Ascending aorta (tissue), 2 donors: ENCODE results near the gene MED8. TPM values are rescaled to one million over a fixed set of nuclear protein-coding genes. Genes with fewer than 3 reads are reported as not detected.

Experiments used
- DNase-seq, 2 donors: peaks; one replicate each; pipeline ENCODE4 v3.0.0-alpha.2; 2019; ENCODE audit warnings: low spot score in 2 of 2
- H3K27ac ChIP-seq, 2 donors: fragments of 200-600 bp; sonication (generic); one replicate each; pipeline ENCODE4 v1.5.1; 2016 to 2017; ENCODE audit warnings: mild to moderate bottlenecking in 1 of 2
- H3K27me3 ChIP-seq: fragments of 200-600 bp; sonication (generic); one replicate; pipeline ENCODE4 v1.5.1; 2017
- H3K36me3 ChIP-seq, 2 donors: fragments of 200-600 bp; sonication (generic); one replicate each; pipeline ENCODE4 v1.5.1; 2016
- H3K4me1 ChIP-seq, 2 donors: fragments of 200-600 bp; sonication (generic); one replicate each; pipeline ENCODE4 v1.5.1; 2016 to 2017; ENCODE audit warnings: mild to moderate bottlenecking in 1 of 2
- H3K4me3 ChIP-seq, 2 donors: fragments of 200-600 bp; sonication (generic); one replicate each; pipeline ENCODE4 v1.5.1; 2016 to 2017; ENCODE audit warnings: mild to moderate bottlenecking in 1 of 2
- H3K9me3 ChIP-seq, 2 donors: fragments of 200-600 bp; sonication (generic); one replicate each; pipeline ENCODE4 v1.5.1; 2016
- intact Hi-C: fragments of 100-400 bp; cut with DNase I; formaldehyde crosslinking; loops from one replicate; pipeline ENCODE4 v1.15.1; 2023
- total RNA-seq: library from RNA; depleted of rRNA; stranded (reverse); fragments of >200 nt; gene quantifications from one replicate; pipeline ENCODE4 v1.1.0, GENCODE V29; 2016
- TF ChIP-seq, protein P1 (sequence below), 3 experiments: fragments of 200-600 bp in 2 of 3; fragments of 450-650 bp in 1 of 3; sonication (generic) in 2 of 3; IDR thresholded peaks; one replicate each; pipeline ENCODE4 v1.5.1; 2016 to 2019; ENCODE audit warnings: antibody characterized with exemption in 3 of 3, mild to moderate bottlenecking in 1 of 3, moderate library complexity in 1 of 3

The MED8 gene
- total RNA-seq, 1 donor from 2014 or later, result 15.3 TPM

DNA sequence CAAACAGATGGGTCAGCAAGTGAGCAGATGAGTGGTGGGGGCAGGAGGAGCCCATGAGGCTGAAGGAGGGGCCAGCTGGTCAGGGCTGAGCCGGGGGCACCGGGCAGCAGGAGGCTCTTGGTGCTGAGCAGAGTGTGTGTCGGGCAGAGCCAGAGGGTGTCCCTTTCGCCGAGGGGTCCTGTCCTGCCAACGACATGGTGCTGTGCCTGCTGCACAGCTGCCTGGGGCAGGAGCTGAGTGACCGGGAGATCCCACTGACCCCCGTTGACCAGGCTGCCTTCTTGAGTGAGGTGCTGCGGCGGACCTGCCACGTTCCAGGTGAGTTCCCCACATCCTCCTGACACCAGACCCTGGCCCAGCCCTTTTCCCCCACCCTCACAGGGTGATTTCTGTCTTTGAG is 36.6 kb upstream of the MED8 start:
- no peak for DNase-seq

DNA sequence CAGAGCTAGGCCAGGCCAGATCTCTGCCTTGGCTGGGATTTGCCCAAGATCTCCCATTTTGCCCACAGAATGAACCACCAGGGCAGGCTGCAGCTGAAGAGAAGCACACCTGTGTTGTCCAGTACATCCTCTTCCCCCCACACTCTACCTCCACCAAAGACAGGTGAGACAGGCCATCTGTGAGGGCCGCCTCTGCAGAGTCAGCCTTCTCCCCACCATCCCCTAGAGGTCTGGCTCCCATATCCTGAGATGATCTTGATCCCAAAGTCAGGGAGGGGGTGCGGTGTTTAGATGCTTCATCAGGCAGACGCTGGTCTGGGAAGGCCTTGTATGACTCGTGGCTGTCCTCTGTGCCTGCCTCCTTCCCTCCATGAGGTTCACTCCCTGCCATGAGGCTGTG is 35.4 kb upstream of the MED8 start:
- Histone ChIP-seq H3K4me1 (no peaks in the 10 kb centered on the region), H3K27me3 (no peaks in the 10 kb centered on the region), H3K27ac (no peak overlapping the region), H3K9me3 (no peaks in the 10 kb centered on the region), H3K36me3 (peaks cover 96 to 99% of the 10 kb centered on the region in 2 donors), H3K4me3 (no peak overlapping the region)
- intact Hi-C loops, result no loop called here
- DNase-seq, result no peak
- TF ChIP-seq, protein P1, sequence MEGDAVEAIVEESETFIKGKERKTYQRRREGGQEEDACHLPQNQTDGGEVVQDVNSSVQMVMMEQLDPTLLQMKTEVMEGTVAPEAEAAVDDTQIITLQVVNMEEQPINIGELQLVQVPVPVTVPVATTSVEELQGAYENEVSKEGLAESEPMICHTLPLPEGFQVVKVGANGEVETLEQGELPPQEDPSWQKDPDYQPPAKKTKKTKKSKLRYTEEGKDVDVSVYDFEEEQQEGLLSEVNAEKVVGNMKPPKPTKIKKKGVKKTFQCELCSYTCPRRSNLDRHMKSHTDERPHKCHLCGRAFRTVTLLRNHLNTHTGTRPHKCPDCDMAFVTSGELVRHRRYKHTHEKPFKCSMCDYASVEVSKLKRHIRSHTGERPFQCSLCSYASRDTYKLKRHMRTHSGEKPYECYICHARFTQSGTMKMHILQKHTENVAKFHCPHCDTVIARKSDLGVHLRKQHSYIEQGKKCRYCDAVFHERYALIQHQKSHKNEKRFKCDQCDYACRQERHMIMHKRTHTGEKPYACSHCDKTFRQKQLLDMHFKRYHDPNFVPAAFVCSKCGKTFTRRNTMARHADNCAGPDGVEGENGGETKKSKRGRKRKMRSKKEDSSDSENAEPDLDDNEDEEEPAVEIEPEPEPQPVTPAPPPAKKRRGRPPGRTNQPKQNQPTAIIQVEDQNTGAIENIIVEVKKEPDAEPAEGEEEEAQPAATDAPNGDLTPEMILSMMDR (IDR thresholded peaks at IDR 0.05), result no peak

More for the DNA sequence above, 36.6 kb upstream of the MED8 start:
- H3K27me3 ChIP-seq, result no peaks in the 10 kb centered on the region
- H3K36me3 ChIP-seq, result peaks cover 95 to 99% of the 10 kb centered on the region in 2 donors
- no peak overlapping the region for H3K27ac ChIP-seq
- TF ChIP-seq, protein P1 (IDR thresholded peaks at IDR 0.05), result no peak
- no peak overlapping the region for H3K4me3 ChIP-seq
- intact Hi-C loops, result no loop called here
- H3K9me3 ChIP-seq, result no peaks in the 10 kb centered on the region
- H3K4me1 ChIP-seq, result no peaks in the 10 kb centered on the region

DNA sequence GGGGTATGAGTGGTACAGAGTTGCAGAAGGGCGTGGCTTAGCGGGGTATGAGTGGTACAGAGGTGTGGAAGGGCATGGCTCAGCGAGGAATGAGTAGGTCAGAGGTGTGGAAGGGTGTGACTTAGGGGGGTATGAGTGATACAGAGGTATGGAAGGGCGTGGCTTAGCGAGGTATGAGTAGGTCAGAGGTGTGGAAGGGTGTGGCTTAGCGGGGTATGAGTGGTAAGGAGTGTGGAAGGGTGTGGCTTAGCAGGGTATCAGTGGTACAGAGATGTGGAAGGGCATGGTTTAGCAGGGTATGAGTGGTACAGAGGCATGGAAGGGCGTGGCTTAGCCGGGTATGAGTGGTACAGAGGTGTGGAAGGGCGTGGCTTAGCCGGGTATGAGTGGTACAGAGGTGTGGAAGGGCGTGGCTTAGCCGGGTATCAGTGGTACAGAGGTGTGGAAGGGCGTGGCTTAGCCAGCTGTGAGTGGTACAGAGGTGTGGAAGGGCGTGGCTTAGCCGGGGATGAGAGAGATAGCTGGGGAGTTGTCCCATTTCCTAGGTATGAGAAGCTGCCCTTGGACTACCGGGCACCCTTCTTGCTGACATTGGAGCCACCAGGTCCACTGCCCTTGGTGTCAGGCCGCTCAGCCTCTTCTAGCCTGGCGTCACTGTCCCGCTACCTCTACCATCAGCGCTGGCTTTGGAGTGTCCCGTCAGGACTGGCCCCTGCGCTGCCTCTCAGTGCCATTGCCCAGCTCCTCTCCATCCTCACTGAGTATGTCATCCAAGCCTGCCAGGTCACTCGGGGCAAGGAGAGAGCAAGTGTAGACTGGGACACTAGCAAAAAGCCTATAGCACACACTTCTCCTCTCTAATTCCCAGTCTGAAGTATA is 34.3 kb upstream of the MED8 start:
- Histone ChIP-seq H3K9me3 (no peaks in the 10 kb centered on the region), H3K27me3 (no peaks in the 10 kb centered on the region), H3K27ac (no peak overlapping the region), H3K4me1 (no peaks in the 10 kb centered on the region), H3K36me3 (peaks cover 97 to 99% of the 10 kb centered on the region in 2 donors), H3K4me3 (no peak overlapping the region)
- intact Hi-C loops, result no loop called here
- TF ChIP-seq, protein P1 (IDR thresholded peaks at IDR 0.05), result no peak
- no peak for DNase-seq

DNA sequence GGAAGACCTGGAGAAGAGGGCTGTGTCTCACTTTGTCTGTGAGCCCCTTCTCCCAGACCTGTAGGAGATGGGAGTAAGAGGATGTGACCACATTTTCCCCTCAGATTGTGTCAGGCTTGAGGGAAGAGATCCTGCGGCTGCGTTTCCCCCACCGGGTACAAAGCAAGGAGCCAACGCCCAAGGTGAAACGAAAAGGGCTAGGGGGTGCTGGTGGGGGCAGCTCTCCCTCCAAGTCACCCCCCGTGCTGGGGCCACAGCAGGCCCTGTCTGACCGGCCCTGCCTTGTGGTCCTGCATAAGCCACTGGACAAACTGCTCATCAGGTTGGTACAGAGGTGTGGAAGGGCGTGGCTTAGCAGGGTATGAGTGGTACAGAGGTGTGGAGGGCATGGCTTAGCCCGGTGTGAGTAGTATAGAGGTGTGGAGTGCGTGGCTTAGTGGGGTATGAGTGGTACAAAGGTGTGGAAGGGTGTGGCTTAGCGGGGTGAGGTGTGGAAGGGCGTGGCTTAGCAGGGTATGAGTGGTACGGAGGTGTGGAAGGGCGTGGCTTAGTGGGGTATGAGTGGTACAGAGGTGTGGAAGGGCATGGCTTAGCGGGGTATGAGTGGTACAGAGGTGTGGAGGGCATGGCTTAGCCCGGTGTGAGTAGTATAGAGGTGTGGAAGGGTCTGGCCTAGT is 33.5 kb upstream of the MED8 start:
- H3K9me3 ChIP-seq, result no peaks in the 10 kb centered on the region
- peaks cover 97 to 99% of the 10 kb centered on the region in 2 donors for H3K36me3 ChIP-seq
- no peaks in the 10 kb centered on the region for H3K27me3 ChIP-seq
- H3K4me3 ChIP-seq, result no peak overlapping the region
- no peak overlapping the region for H3K27ac ChIP-seq
- no peak for DNase-seq
- intact Hi-C loops, result no loop called here
- H3K4me1 ChIP-seq, result no peaks in the 10 kb centered on the region
- TF ChIP-seq, protein P1 (IDR thresholded peaks at IDR 0.05), result no peak

DNA sequence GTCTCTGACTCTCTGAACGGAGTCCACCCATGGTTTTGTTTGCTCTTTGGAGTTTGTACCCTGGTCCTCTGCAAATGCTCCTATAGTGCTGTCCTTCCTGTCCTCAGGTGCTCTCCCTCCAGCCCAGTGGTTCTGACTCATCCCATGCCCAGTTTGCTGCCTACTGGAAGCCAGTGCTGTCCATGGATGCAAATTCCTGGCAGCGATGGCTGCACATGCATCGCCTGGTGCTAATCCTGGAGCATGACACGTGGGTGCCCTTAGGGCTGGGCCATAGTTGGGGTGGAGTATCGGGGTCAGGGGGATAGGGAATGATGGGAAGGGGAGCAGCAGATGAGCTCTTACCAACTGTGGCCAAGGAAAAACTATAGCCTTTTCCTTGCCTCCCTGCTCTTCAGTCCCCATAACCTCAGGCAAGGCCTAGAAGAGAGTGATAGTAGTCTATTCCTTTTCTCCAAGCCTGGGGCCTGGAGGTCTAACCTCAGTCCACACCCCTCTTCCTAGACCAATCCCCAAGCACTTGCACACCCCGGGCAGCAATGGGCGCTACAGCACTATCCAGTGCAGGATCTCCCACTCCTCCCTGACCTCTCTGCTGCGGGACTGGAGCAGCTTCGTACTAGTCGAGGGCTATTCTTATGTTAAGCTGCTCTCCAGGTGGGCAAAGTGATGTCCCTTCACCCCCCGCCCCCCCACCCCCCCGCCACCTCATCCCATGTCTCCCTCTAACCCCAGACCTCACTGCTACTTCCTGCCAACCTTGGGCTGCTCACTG is 32.6 kb upstream of the MED8 start:
- H3K27me3 ChIP-seq, result no peaks in the 10 kb centered on the region
- H3K9me3 ChIP-seq, result no peaks in the 10 kb centered on the region
- no peaks in the 10 kb centered on the region for H3K4me1 ChIP-seq
- TF ChIP-seq, protein P1 (IDR thresholded peaks at IDR 0.05), result no peak
- peaks cover 96 to 99% of the 10 kb centered on the region in 2 donors for H3K36me3 ChIP-seq
- intact Hi-C loops, result no loop called here
- no peak for DNase-seq
- no peak overlapping the region for H3K27ac ChIP-seq
- H3K4me3 ChIP-seq, result no peak overlapping the region
